GM18507 (cell line): ENCODE data around the gene CLDN9.

ENCODE experiments used
- DNase-seq: peaks from one replicate; pipeline ENCODE4 v3.0.0; 2011; ENCODE audit warnings: low read depth; ENCODE audit not compliant: insufficient read length; ENCODE audit errors: extremely low spot score
- FAIRE-seq: peaks from 2 replicates; lab custom pipeline; 2011; peaks lifted over from hg19 to GRCh38; lab: Jason Lieb, UNC

Gene CLDN9

DNA sequence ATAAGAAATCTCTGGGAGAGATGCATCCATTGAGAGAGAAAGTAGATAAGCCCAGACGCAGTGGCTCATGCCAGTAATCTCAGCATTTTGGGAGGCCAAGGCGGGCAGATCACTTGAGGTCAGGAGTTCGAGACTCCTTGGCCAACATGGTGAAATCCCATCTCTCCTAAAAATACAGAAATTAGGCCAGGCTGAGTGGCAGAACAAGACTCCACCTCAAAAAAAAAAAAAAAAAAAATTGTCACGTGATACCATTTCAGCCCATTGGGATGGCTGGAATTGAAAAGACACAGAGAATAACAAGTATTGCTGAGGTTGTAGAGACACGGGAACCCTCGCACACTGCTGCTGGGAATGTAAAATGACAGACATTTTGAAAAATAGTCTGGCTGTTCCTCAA lies 49.8 kb downstream of the CLDN9 start:
- no peak for FAIRE-seq
- DNase-seq = no peak

GRCh38 chr16:3063625-3064386 lies 51.1 kb downstream of the CLDN9 start:
- FAIRE-seq (no peak), DNase-seq (no peak)
